Activated CD4-positive, alpha-beta T cell treated with anti-CD3 and anti-CD28 coated beads for 1 hour (primary cell): ENCODE data around the gene ADNP.
"Not testable (repeated sequence)": the region's sequence is repeated elsewhere in the genome, so short reads cannot be mapped to it uniquely, and the experiment has no call there.

Experiments
- DNase-seq: peaks from one replicate; pipeline ENCODE4 v3.0.0-alpha.2; 2020

The ADNP gene

GRCh38 chr20:50931306-50932015 lies at the start of gene ADNP:
Gene ADNP (minus strand): TSS chr20:50931437. CDS start chr20:50903996, 27,441 bp downstream.
- DNase-seq: peak; percentile 83

- no peak for DNase-seq
Observed at GRCh38 chr20:50980071-50980681, 48.9 kb upstream of the ADNP start.

GRCh38 chr20:50978533-50978932 lies 47.3 kb upstream of the ADNP start:
- DNase-seq: not testable (repeated sequence)

GRCh38 chr20:50977066-50978021 lies 46.1 kb upstream of the ADNP start:
- no peak for DNase-seq

- DNase-seq: no peak
Observed at GRCh38 chr20:50975701-50976330, 44.6 kb upstream of the ADNP start.

- DNase-seq: no peak
Observed at GRCh38 chr20:50969912-50970311, 38.7 kb upstream of the ADNP start.

GRCh38 chr20:50969435-50969834 lies 38.2 kb upstream of the ADNP start:
- no peak for DNase-seq

GRCh38 chr20:50968289-50968688 lies 37.1 kb upstream of the ADNP start:
- DNase-seq: no peak

- DNase-seq: no peak
Observed at GRCh38 chr20:50967586-50967985, 36.3 kb upstream of the ADNP start.

GRCh38 chr20:50959543-50960126 lies 28.4 kb upstream of the ADNP start:
- DNase-seq: no peak

- DNase-seq: peak; percentile 67
Observed at GRCh38 chr20:50958615-50959542, 27.6 kb upstream of the ADNP start, which contains the start of gene MOCS3. Gene MOCS3 (plus strand): TSS chr20:50958818. CDS start chr20:50958843, 25 bp downstream.

- peak; percentile 81 for DNase-seq
Observed at GRCh38 chr20:50957798-50958614, 26.8 kb upstream of the ADNP start, which contains the start of gene DPM1. Gene DPM1 (minus strand): TSS chr20:50958532. CDS start chr20:50958523, 9 bp downstream.

GRCh38 chr20:50957276-50957675 lies 26.0 kb upstream of the ADNP start:
- no peak for DNase-seq

GRCh38 chr20:50953821-50954220 lies 22.6 kb upstream of the ADNP start:
- no peak for DNase-seq

GRCh38 chr20:50953196-50953595 lies 22.0 kb upstream of the ADNP start:
- no peak for DNase-seq

GRCh38 chr20:50948132-50948785 lies 17.0 kb upstream of the ADNP start:
- DNase-seq: no peak

GRCh38 chr20:50943069-50943468 lies 11.8 kb upstream of the ADNP start:
- no peak for DNase-seq

GRCh38 chr20:50933589-50933988 lies 2.4 kb upstream of the ADNP start:
- DNase-seq: no peak

GRCh38 chr20:50932691-50933280 lies 1.5 kb upstream of the ADNP start:
- DNase-seq: no peak
